Measurements from ENCODE around the gene EDAR.

The EDAR gene

GRCh38 chr2:109000738-109001137, 11.7 kb upstream of the EDAR start:
- no peak for DNase-seq

- DNase-seq, result no peak
Observed at GRCh38 chr2:108998911-108999310, 9.9 kb upstream of the EDAR start.

- no peak for DNase-seq
Observed at GRCh38 chr2:108994178-108994577, 5.2 kb upstream of the EDAR start.

GRCh38 chr2:108993095-108993937, 4.3 kb upstream of the EDAR start:
- no peak for DNase-seq

- no peak for DNase-seq
Observed at GRCh38 chr2:108988076-108988795, 784 bp downstream of the EDAR start.

GRCh38 chr2:108986916-108987510, 2.0 kb downstream of the EDAR start:
- no peak for DNase-seq

GRCh38 chr2:108983610-108984009, 5.4 kb downstream of the EDAR start:
- no peak for DNase-seq

GRCh38 chr2:108983061-108983460, 6.0 kb downstream of the EDAR start:
- no peak for DNase-seq

GRCh38 chr2:108982259-108982679, 6.8 kb downstream of the EDAR start:
- no peak for DNase-seq

- no peak for DNase-seq
Observed at GRCh38 chr2:108981846-108982245, 7.2 kb downstream of the EDAR start.

- DNase-seq, result no peak
Observed at GRCh38 chr2:108980076-108980475, 8.9 kb downstream of the EDAR start.

GRCh38 chr2:108979461-108979860, 9.6 kb downstream of the EDAR start:
- no peak for DNase-seq

- no peak for DNase-seq
Observed at GRCh38 chr2:108978709-108979111, 10.3 kb downstream of the EDAR start.

- DNase-seq, result no peak
Observed at GRCh38 chr2:108975613-108976435, 13.2 kb downstream of the EDAR start.

- no peak for DNase-seq
Observed at GRCh38 chr2:108974674-108975073, 14.3 kb downstream of the EDAR start.

- DNase-seq, result no peak
Observed at GRCh38 chr2:108972663-108973062, 16.4 kb downstream of the EDAR start.

- DNase-seq, result no peak
Observed at GRCh38 chr2:108971661-108972566, 17.1 kb downstream of the EDAR start.

- no peak for DNase-seq
Observed at GRCh38 chr2:108970369-108970768, 18.7 kb downstream of the EDAR start.

GRCh38 chr2:108969856-108970255, 19.2 kb downstream of the EDAR start:
- no peak for DNase-seq

- DNase-seq, result no peak
Observed at GRCh38 chr2:108968619-108969018, 20.4 kb downstream of the EDAR start.

GRCh38 chr2:108967757-108968156, 21.3 kb downstream of the EDAR start:
- no peak for DNase-seq

Measured in NCI-H526 treated with DMSO at 0.1 percent for 48 hours (cell line).